IMR-90 (cell line): Measurements from ENCODE around the gene TM4SF4. TPM values are rescaled to one million over a fixed set of nuclear protein-coding genes. Genes with fewer than 3 reads are reported as not detected.

Experiments
- ATAC-seq: fragments of 200-7000 bp; cut with Tn5 transposase; 2 replicates; pipeline ENCODE4 v1.9.1; 2020; ENCODE audit warnings: low read depth, mild to moderate bottlenecking, moderate library complexity
- BruUV-seq: library from RNA; stranded (reverse); fragments of 400-500 nt; replicated peaks from 2 replicates; lab custom pipeline; 2021; lab: Mats Ljungman, UMichigan
- CTCF ChIA-PET: fragments of 300-600 bp; formaldehyde crosslinking; extraction: SDS; loops from one replicate; lab custom pipeline; 2021; ENCODE audit warnings: antibody characterized with exemption; lab: Yijun Ruan, JAX
- POLR2A ChIA-PET: fragments of 300-600 bp; sonication (Branson Sonifier 250); formaldehyde crosslinking; loops from one replicate; lab custom pipeline; 2022; ENCODE audit warnings: antibody characterized with exemption; ENCODE audit not compliant: unreplicated experiment; lab: Charles Lee
- DNase-seq: peaks from one replicate; pipeline ENCODE4 v3.0.0; 2013
- H2AFZ ChIP-seq: replicated peaks from 2 replicates; pipeline ENCODE3; 2013; ENCODE audit warnings: low read length, mild to moderate bottlenecking; ENCODE audit not compliant: poor library complexity
- H2AK5ac ChIP-seq: 2 replicates; pipeline ENCODE4 v1.6.1; 2013; ENCODE audit warnings: low read depth, low read length, inconsistent platforms
- H2AK9ac ChIP-seq: replicated peaks from 2 replicates; pipeline ENCODE3; 2013; ENCODE audit warnings: mild to moderate bottlenecking, low read depth, low read length, moderate library complexity; ENCODE audit not compliant: poor library complexity
- H2BK120ac ChIP-seq: 2 replicates; pipeline ENCODE4 v1.6.1; 2013; ENCODE audit warnings: low read depth, low read length, inconsistent platforms
- H2BK15ac ChIP-seq: 3 replicates; pipeline ENCODE4 v1.6.1; 2013; ENCODE audit warnings: low read depth, low read length, inconsistent platforms
- H2BK20ac ChIP-seq: 2 replicates; pipeline ENCODE4 v1.6.1; 2013; ENCODE audit warnings: low read depth, mild to moderate bottlenecking, inconsistent platforms, low read length, moderate library complexity
- H2BK5ac ChIP-seq: 2 replicates; pipeline ENCODE4 v1.6.1; 2013; ENCODE audit warnings: mild to moderate bottlenecking, low read depth, low read length, inconsistent platforms; ENCODE audit not compliant: poor library complexity, severe bottlenecking
- H3K14ac ChIP-seq: replicated peaks from 2 replicates; pipeline ENCODE4 v1.6.1; 2013; ENCODE audit warnings: low read depth, low read length, inconsistent platforms
- H3K18ac ChIP-seq: 2 replicates; pipeline ENCODE4 v1.6.1; 2013; ENCODE audit warnings: low read depth, low read length, control low read depth
- H3K23ac ChIP-seq: 2 replicates; pipeline ENCODE4 v1.6.1; 2013; ENCODE audit warnings: low read depth, low read length, inconsistent platforms
- H3K27ac ChIP-seq: 2 replicates; pipeline ENCODE4 v1.5.1; 2013; ENCODE audit warnings: mild to moderate bottlenecking, control low read depth, low read length; ENCODE audit not compliant: insufficient read depth
- H3K27me3 ChIP-seq: 2 replicates; pipeline ENCODE4 v1.6.1; 2013; ENCODE audit warnings: low read length; ENCODE audit not compliant: control insufficient read depth, insufficient read depth
- H3K36me3 ChIP-seq: 2 replicates; pipeline ENCODE4 v1.6.1; 2013; ENCODE audit warnings: low read length, mixed read lengths; ENCODE audit not compliant: control insufficient read depth, insufficient read depth
- H3K4ac ChIP-seq: 2 replicates; pipeline ENCODE4 v1.6.1; 2013; ENCODE audit warnings: low read depth, low read length, inconsistent platforms
- H3K4me1 ChIP-seq: 2 replicates; pipeline ENCODE4 v1.6.1; 2013; ENCODE audit warnings: low read length, mixed read lengths; ENCODE audit not compliant: control insufficient read depth, insufficient read depth
- H3K4me2 ChIP-seq: 2 replicates; pipeline ENCODE4 v1.6.1; 2013; ENCODE audit warnings: low read depth, mild to moderate bottlenecking, control low read depth, low read length, moderate library complexity
- H3K4me3 ChIP-seq: 2 replicates; pipeline ENCODE4 v1.5.1; 2013; ENCODE audit warnings: low read depth, mild to moderate bottlenecking, control low read depth, low read length, moderate library complexity; ENCODE audit not compliant: insufficient read depth
- H3K56ac ChIP-seq: 2 replicates; pipeline ENCODE4 v1.6.1; 2013; ENCODE audit warnings: low read length, inconsistent platforms; ENCODE audit not compliant: insufficient read depth; ENCODE audit errors: extremely low read depth
- H3K79me1 ChIP-seq, 2 experiments: 2 replicates each; pipeline ENCODE4 v1.6.1; 2013; ENCODE audit warnings: low read length in 2 of 2, inconsistent platforms in 1 of 2, low read depth in 1 of 2
- H3K9ac ChIP-seq: 2 replicates; pipeline ENCODE4 v1.6.1; 2013; ENCODE audit warnings: low read depth, low read length, control low read depth
- H3K9me1 ChIP-seq: 2 replicates; pipeline ENCODE4 v1.6.1; 2013; ENCODE audit warnings: low read length, inconsistent platforms; ENCODE audit not compliant: insufficient read depth
- H3K9me3 ChIP-seq: 2 replicates; pipeline ENCODE4 v1.6.1; 2013; ENCODE audit warnings: low read length; ENCODE audit not compliant: control insufficient read depth, insufficient read depth
- H4K20me1 ChIP-seq: 2 replicates; pipeline ENCODE4 v1.6.1; 2013; ENCODE audit warnings: low read length, inconsistent platforms; ENCODE audit not compliant: insufficient read depth
- H4K5ac ChIP-seq: 2 replicates; pipeline ENCODE4 v1.6.1; 2013; ENCODE audit warnings: mild to moderate bottlenecking, low read depth, low read length, control low read depth
- H4K8ac ChIP-seq, 2 experiments: 2 replicates each; pipeline ENCODE4 v1.6.1; 2013; ENCODE audit warnings: low read depth in 2 of 2, low read length in 2 of 2, control low read depth in 1 of 2, inconsistent platforms in 1 of 2
- H4K91ac ChIP-seq: 2 replicates; pipeline ENCODE4 v1.6.1; 2013; ENCODE audit warnings: low read depth, low read length, inconsistent platforms; ENCODE audit not compliant: insufficient read depth
- BHLHE40 ChIP-seq: fragments of 150-350 bp; IDR thresholded peaks from 2 replicates; pipeline ENCODE4 v1.6.1; 2016; ENCODE audit warnings: mild to moderate bottlenecking, low read depth, low read length
- CEBPB ChIP-seq: IDR thresholded peaks from 2 replicates; pipeline ENCODE4 v1.6.1; 2012; ENCODE audit warnings: low read depth, low read length, improper control_type of control experiment
- MAFK ChIP-seq: IDR thresholded peaks from 2 replicates; pipeline ENCODE4 v1.6.1; 2012; ENCODE audit warnings: low read depth, low read length, improper control_type of control experiment
- MXI1 ChIP-seq: IDR thresholded peaks from 2 replicates; pipeline ENCODE4 v1.6.1; 2012; ENCODE audit warnings: low read depth, mild to moderate bottlenecking, low read length, moderate library complexity, borderline replicate concordance
- NFE2L2 ChIP-seq: fragments of 150-350 bp; IDR thresholded peaks from 2 replicates; pipeline ENCODE4 v1.6.1; 2016; ENCODE audit warnings: low read depth, mild to moderate bottlenecking, low read length
- POLR2A ChIP-seq: IDR thresholded peaks from 2 replicates; pipeline ENCODE4 v1.6.1; 2012; ENCODE audit warnings: mild to moderate bottlenecking, low read depth, low read length
- RFX5 ChIP-seq: IDR thresholded peaks from 2 replicates; pipeline ENCODE4 v1.8.0; 2012; ENCODE audit warnings: low read depth, mild to moderate bottlenecking, low read length, moderate library complexity
- SMC3 ChIP-seq: fragments of 150-350 bp; IDR thresholded peaks from 2 replicates; pipeline ENCODE4 v1.6.1; 2016; ENCODE audit warnings: low read depth, mild to moderate bottlenecking, antibody characterized with exemption, low read length, moderate library complexity
- dilution Hi-C: fragments of 300-500 bp; cut with HindIII; formaldehyde crosslinking; loops from one replicate; pipeline ENCODE4 v1.14.3; 2018; ENCODE audit warnings: low sequenced_read_pairs; ENCODE audit not compliant: unreplicated experiment
- in situ Hi-C: fragments of 300-500 bp; cut with MboI; formaldehyde crosslinking; loops from 3 replicates; pipeline ENCODE4 v1.14.3; 2019; ENCODE audit warnings: low sequenced_read_pairs, inconsistent platforms, mixed read lengths
- intact Hi-C: fragments of 100-400 bp; cut with micrococcal nuclease; formaldehyde crosslinking; loops from 2 replicates; pipeline ENCODE4 v1.10.0; 2022
- polyA plus RNA-seq, 3 experiments: library from polyadenylated mRNA; depleted of rRNA; stranded (reverse); fragments of >200 nt; gene quantifications; 2 replicates each; pipeline ENCODE4 v1.2.3, GENCODE V29; 2012; ENCODE audit warnings: low replicate concordance in 1 of 3
- total RNA-seq: library from RNA; depleted of rRNA; stranded (reverse); fragments of >200 nt; gene quantifications from 2 replicates; pipeline ENCODE4 v1.2.3, GENCODE V29; 2012
- TF ChIP-seq, protein P1 (sequence below): fragments of 150-350 bp; IDR thresholded peaks from 2 replicates; pipeline ENCODE4 v1.6.1; 2016; ENCODE audit warnings: low read depth, mild to moderate bottlenecking, low read length, moderate library complexity, borderline replicate concordance
- TF ChIP-seq, protein P2 (sequence below): fragments of 150-350 bp; IDR thresholded peaks from 2 replicates; pipeline ENCODE4 v1.6.1; 2017; ENCODE audit warnings: mild to moderate bottlenecking, antibody characterized with exemption, low read length, low read depth

The TM4SF4 gene
- total and polyA plus RNA-seq, 2 of the 4 experiments (the other 2 are of a cell fraction) = 0.60 to 1.6 TPM

DNA sequence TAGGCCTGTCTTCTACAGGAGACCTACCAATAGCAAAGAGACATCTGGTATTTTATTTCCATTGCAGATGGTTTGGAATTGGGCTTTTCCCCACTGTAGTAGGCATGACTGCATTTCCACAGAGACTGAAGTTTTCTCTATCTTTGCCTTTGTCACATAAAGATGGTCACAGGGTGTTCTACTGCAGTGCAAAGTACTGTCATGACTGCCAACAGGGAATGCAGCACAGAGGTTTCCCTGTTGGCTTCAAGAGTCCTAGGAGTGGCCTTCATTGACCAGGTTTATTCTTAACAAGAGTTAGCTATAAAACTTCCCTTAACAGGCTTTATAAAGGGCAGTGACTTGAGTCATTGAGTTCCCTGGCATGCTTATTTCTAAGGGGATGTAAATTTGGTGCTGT, 36.8 kb upstream of the TM4SF4 start:
- peaks cover 2% of the 10 kb centered on the region; the same call in 1 of the 2 replicates for H3K4me1 ChIP-seq
- dilution Hi-C loops (no loop called here), intact Hi-C loops (no loop called here), in situ Hi-C loops (no loop called here)
- H4K8ac ChIP-seq = no peak overlapping the region
- no peak overlapping the region for H3K27ac ChIP-seq
- no peaks in the 10 kb centered on the region; the same call in 1 of the 2 replicates for H3K9me3 ChIP-seq
- no peak overlapping the region for H3K4ac ChIP-seq
- H2BK120ac ChIP-seq = no peak overlapping the region
- no peak overlapping the region for H3K4me3 ChIP-seq
- no peak overlapping the region for H3K4me2 ChIP-seq
- H2AFZ ChIP-seq = no peak overlapping the region
- ChIA-PET CTCF (no interaction called here), POLR2A (no interaction called here)
- H2AK5ac ChIP-seq = no peak overlapping the region; the same call in 1 of the 2 replicates
- no peak overlapping the region for H2BK5ac ChIP-seq
- 0 out of 3 replicates have a peak overlapping the region, but pooled peaks have one; percentile 47 for H2BK15ac ChIP-seq
- no peaks in the 10 kb centered on the region for H3K79me1 ChIP-seq
- no TSS peak for BruUV-seq
- no peak overlapping the region for H3K56ac ChIP-seq
- no peak overlapping the region for H3K14ac ChIP-seq
- H3K23ac ChIP-seq = no peak overlapping the region
- no peaks in the 10 kb centered on the region for H3K36me3 ChIP-seq
- no peaks in the 10 kb centered on the region for H3K27me3 ChIP-seq
- no peak overlapping the region for H2AK9ac ChIP-seq
- H4K5ac ChIP-seq = peak overlapping the region; percentile 17; the same call in 1 of the 2 replicates
- peak overlapping the region; percentile 43; the same call in 1 of the 2 replicates for H3K18ac ChIP-seq
- no peak overlapping the region for H4K91ac ChIP-seq
- no peak overlapping the region for H2BK20ac ChIP-seq
- ATAC-seq = no peak
- DNase-seq = no peak
- TF ChIP-seq RFX5 (no peak), NFE2L2 (no peak), CEBPB (no peak), SMC3 (no peak), MXI1 (no peak), POLR2A (no peak), BHLHE40 (no peak), MAFK (no peak)
- TF ChIP-seq, protein P1, sequence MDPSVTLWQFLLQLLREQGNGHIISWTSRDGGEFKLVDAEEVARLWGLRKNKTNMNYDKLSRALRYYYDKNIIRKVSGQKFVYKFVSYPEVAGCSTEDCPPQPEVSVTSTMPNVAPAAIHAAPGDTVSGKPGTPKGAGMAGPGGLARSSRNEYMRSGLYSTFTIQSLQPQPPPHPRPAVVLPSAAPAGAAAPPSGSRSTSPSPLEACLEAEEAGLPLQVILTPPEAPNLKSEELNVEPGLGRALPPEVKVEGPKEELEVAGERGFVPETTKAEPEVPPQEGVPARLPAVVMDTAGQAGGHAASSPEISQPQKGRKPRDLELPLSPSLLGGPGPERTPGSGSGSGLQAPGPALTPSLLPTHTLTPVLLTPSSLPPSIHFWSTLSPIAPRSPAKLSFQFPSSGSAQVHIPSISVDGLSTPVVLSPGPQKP = no peak
- TF ChIP-seq, protein P2, sequence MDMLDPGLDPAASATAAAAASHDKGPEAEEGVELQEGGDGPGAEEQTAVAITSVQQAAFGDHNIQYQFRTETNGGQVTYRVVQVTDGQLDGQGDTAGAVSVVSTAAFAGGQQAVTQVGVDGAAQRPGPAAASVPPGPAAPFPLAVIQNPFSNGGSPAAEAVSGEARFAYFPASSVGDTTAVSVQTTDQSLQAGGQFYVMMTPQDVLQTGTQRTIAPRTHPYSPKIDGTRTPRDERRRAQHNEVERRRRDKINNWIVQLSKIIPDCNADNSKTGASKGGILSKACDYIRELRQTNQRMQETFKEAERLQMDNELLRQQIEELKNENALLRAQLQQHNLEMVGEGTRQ = no peak
- no peaks in the 10 kb centered on the region for H4K20me1 ChIP-seq
- no peaks in the 10 kb centered on the region for H3K9me1 ChIP-seq
- no peak overlapping the region for H3K9ac ChIP-seq
